BE2C (cell line): ENCODE measurements around the gene GNS.

Source experiments
- DNase-seq: peaks from one replicate; pipeline ENCODE4 v3.0.0-alpha.2; 2020
- H3K27me3 ChIP-seq: fragments of 250-450 bp; sonication (Bioruptor Pico); 2 replicates; pipeline ENCODE4 v1.5.1; 2020; ENCODE audit warnings: mild to moderate bottlenecking
- H3K36me3 ChIP-seq: fragments of 250-450 bp; sonication (Bioruptor Pico); 2 replicates; pipeline ENCODE4 v1.5.1; 2020; ENCODE audit warnings: mild to moderate bottlenecking
- H3K4me1 ChIP-seq: fragments of 250-450 bp; sonication (Bioruptor Pico); 2 replicates; pipeline ENCODE4 v1.5.1; 2020
- H3K4me3 ChIP-seq: 2 replicates; pipeline ENCODE4 v1.5.1; 2011; ENCODE audit warnings: low read depth, low read length
- H3K9me3 ChIP-seq: fragments of 250-450 bp; sonication (Bioruptor Pico); 2 replicates; pipeline ENCODE4 v1.5.1; 2020
- TF ChIP-seq, protein P1 (sequence below): IDR thresholded peaks from 2 replicates; pipeline ENCODE4 v1.5.1; 2012; ENCODE audit warnings: mild to moderate bottlenecking, low read depth, low read length

The GNS gene

GRCh38 chr12:64752833-64753238 lies 6.4 kb downstream of the GNS start:
- Histone ChIP-seq H3K9me3 (no peaks in the 10 kb centered on the region), H3K27me3 (no peaks in the 10 kb centered on the region), H3K4me1 (no peaks in the 10 kb centered on the region), H3K4me3 (no peak overlapping the region), H3K36me3 (peaks cover 8% of the 10 kb centered on the region)
- DNase-seq: no peak
- TF ChIP-seq, protein P1, sequence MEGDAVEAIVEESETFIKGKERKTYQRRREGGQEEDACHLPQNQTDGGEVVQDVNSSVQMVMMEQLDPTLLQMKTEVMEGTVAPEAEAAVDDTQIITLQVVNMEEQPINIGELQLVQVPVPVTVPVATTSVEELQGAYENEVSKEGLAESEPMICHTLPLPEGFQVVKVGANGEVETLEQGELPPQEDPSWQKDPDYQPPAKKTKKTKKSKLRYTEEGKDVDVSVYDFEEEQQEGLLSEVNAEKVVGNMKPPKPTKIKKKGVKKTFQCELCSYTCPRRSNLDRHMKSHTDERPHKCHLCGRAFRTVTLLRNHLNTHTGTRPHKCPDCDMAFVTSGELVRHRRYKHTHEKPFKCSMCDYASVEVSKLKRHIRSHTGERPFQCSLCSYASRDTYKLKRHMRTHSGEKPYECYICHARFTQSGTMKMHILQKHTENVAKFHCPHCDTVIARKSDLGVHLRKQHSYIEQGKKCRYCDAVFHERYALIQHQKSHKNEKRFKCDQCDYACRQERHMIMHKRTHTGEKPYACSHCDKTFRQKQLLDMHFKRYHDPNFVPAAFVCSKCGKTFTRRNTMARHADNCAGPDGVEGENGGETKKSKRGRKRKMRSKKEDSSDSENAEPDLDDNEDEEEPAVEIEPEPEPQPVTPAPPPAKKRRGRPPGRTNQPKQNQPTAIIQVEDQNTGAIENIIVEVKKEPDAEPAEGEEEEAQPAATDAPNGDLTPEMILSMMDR: no peak

GRCh38 chr12:64752032-64752431 lies 7.2 kb downstream of the GNS start:
- DNase-seq: no peak
- TF ChIP-seq, protein P1: no peak
- no peak overlapping the region for H3K4me3 ChIP-seq
- H3K4me1 ChIP-seq: no peaks in the 10 kb centered on the region; the same call in 1 of the 2 replicates
- no peaks in the 10 kb centered on the region for H3K9me3 ChIP-seq
- H3K36me3 ChIP-seq: peaks cover 8% of the 10 kb centered on the region
- no peaks in the 10 kb centered on the region for H3K27me3 ChIP-seq

GRCh38 chr12:64749461-64750200 lies 9.6 kb downstream of the GNS start:
- no peaks in the 10 kb centered on the region; the same call in 1 of the 2 replicates for H3K4me1 ChIP-seq
- H3K27me3 ChIP-seq: no peaks in the 10 kb centered on the region
- H3K9me3 ChIP-seq: no peaks in the 10 kb centered on the region
- TF ChIP-seq, protein P1: no peak
- H3K36me3 ChIP-seq: peaks cover 10% of the 10 kb centered on the region
- H3K4me3 ChIP-seq: no peak overlapping the region
- no peak for DNase-seq

- no peak overlapping the region for H3K4me3 ChIP-seq
- no peaks in the 10 kb centered on the region for H3K27me3 ChIP-seq
- DNase-seq: no peak
- peaks cover 29% of the 10 kb centered on the region for H3K36me3 ChIP-seq
- no peaks in the 10 kb centered on the region for H3K9me3 ChIP-seq
- no peaks in the 10 kb centered on the region; the same call in 1 of the 2 replicates for H3K4me1 ChIP-seq
- TF ChIP-seq, protein P1: no peak
Measured at GRCh38 chr12:64747695-64748094, 11.5 kb downstream of the GNS start.

DNA sequence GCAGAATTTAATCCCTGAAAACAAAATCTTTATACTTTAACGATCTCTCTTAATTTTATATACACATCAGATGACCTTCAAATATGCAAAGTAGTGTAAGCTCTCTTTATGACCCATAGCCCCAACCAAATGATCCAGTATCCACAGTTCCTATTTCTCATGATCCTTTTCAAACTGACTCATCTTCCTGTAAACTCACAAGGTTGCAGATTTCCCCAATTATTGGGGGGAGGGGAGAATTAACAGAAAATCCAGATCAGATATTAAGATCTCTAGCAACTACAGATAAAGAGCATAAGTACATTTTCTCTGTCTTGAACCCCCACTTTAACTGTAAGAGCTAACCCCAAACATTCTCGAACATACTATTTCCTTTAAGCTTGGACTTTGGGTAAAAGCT lies 12.5 kb downstream of the GNS start:
- no peak for DNase-seq
- peaks cover 37% of the 10 kb centered on the region for H3K36me3 ChIP-seq
- TF ChIP-seq, protein P1: no peak

GRCh38 chr12:64745980-64746379 lies 13.2 kb downstream of the GNS start:
- H3K4me1 ChIP-seq: no peaks in the 10 kb centered on the region; the same call in 1 of the 2 replicates
- H3K27me3 ChIP-seq: no peaks in the 10 kb centered on the region
- no peaks in the 10 kb centered on the region for H3K9me3 ChIP-seq
- peaks cover 37% of the 10 kb centered on the region for H3K36me3 ChIP-seq
- H3K4me3 ChIP-seq: no peak overlapping the region
- no peak for DNase-seq
- TF ChIP-seq, protein P1: no peak

More for the DNA sequence above, 12.5 kb downstream of the GNS start:
- Histone ChIP-seq H3K4me1 (no peaks in the 10 kb centered on the region; the same call in 1 of the 2 replicates), H3K9me3 (no peaks in the 10 kb centered on the region), H3K4me3 (no peak overlapping the region), H3K27me3 (no peaks in the 10 kb centered on the region)
